ENCODE data around the gene C3orf18. TPM values are rescaled to one million over a fixed set of nuclear protein-coding genes. Genes with fewer than 3 reads are reported as not detected.
A peak's percentile ranks its signal among the peaks of the same experiment; 100 is the strongest.

The C3orf18 gene
- total and polyA plus RNA-seq, 9 of the 15 experiments (the other 6 are each of a cell fraction or from before 2014, with no cell fraction given): 0.01 to 2.3 (median 0.94) TPM

- WGBS (ENCODE audit: insufficient coverage, low coverage, missing lambda C conversion rate): 42% methylated on average over 4 of the region's 5 CpGs
- ChIA-PET POLR2A (interaction anchor here (0.5 to 4.8 kb wide), 5 partner anchors 8 to 707 kb away, joined by 3 to 22 read pairs (median 3); partner anchors contain the start of gene HEMK1), CTCF (ENCODE audit: low intra/inter-chr PET ratio) (no interaction called here)
- DNase-seq (ENCODE audit: extremely low read depth in 1 of 4, low spot score in 3 of 4) (no peak), FAIRE-seq (no peak), ATAC-seq (no peak)
- H3K9me3 ChIP-seq (replicated peaks; ENCODE audit: control insufficient read depth, insufficient read depth, low read depth, low read length): no peaks in the 10 kb centered on the region
- H4K20me1 ChIP-seq (replicated peaks; ENCODE audit: control insufficient read depth, insufficient read depth, low read length): peaks cover 36% of the 10 kb centered on the region
- BruUV-seq (replicated peaks): no TSS peak
- H3K4me3 ChIP-seq: peak overlapping the region; percentile 87
- H3K9me1 ChIP-seq (ENCODE audit: control insufficient read depth, insufficient read depth, low read length): peaks cover 3% of the 10 kb centered on the region
- H3K4me1 ChIP-seq (replicated peaks in 1 of 2; ENCODE audit: control insufficient read depth in 2 of 2, insufficient read depth in 2 of 2, low read length in 2 of 2): peaks cover 52 to 56% of the 10 kb centered on the region in 2 experiments
- in situ Hi-C loops (cut with MboI) (no loop called here), intact Hi-C loops (cut with micrococcal nuclease) (no loop called here)
- H3K27me3 ChIP-seq (ENCODE audit: control insufficient read depth in 2 of 2, insufficient read depth in 2 of 2, low read length in 2 of 2): no peaks in the 10 kb centered on the region
- H3K4me2 ChIP-seq (ENCODE audit: insufficient read depth, low read length): peak overlapping the region; percentile 95
- no peak overlapping the region for H2AFZ ChIP-seq (ENCODE audit: low read depth, low read length)
- peak overlapping the region; percentile 87 to 92 for H3K9ac ChIP-seq (ENCODE audit: insufficient read depth in 1 of 2, low read depth in 2 of 2, low read length in 2 of 2)
- peaks cover 80% of the 10 kb centered on the region for H3K79me2 ChIP-seq (ENCODE audit: control insufficient read depth, insufficient read depth, low read length)
- peak overlapping the region; percentile 85 for H3K27ac ChIP-seq (ENCODE audit: extremely low read depth, low read depth, low read length)
- peaks cover 75% of the 10 kb centered on the region for H3K36me3 ChIP-seq (ENCODE audit: control insufficient read depth, insufficient read depth, low read length)
- TF ChIP-seq, protein P1, sequence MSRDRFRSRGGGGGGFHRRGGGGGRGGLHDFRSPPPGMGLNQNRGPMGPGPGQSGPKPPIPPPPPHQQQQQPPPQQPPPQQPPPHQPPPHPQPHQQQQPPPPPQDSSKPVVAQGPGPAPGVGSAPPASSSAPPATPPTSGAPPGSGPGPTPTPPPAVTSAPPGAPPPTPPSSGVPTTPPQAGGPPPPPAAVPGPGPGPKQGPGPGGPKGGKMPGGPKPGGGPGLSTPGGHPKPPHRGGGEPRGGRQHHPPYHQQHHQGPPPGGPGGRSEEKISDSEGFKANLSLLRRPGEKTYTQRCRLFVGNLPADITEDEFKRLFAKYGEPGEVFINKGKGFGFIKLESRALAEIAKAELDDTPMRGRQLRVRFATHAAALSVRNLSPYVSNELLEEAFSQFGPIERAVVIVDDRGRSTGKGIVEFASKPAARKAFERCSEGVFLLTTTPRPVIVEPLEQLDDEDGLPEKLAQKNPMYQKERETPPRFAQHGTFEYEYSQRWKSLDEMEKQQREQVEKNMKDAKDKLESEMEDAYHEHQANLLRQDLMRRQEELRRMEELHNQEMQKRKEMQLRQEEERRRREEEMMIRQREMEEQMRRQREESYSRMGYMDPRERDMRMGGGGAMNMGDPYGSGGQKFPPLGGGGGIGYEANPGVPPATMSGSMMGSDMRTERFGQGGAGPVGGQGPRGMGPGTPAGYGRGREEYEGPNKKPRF (IDR thresholded peaks at IDR 0.05; ENCODE audit: low read depth, low read length): no peak
- TF ChIP-seq, protein P2, sequence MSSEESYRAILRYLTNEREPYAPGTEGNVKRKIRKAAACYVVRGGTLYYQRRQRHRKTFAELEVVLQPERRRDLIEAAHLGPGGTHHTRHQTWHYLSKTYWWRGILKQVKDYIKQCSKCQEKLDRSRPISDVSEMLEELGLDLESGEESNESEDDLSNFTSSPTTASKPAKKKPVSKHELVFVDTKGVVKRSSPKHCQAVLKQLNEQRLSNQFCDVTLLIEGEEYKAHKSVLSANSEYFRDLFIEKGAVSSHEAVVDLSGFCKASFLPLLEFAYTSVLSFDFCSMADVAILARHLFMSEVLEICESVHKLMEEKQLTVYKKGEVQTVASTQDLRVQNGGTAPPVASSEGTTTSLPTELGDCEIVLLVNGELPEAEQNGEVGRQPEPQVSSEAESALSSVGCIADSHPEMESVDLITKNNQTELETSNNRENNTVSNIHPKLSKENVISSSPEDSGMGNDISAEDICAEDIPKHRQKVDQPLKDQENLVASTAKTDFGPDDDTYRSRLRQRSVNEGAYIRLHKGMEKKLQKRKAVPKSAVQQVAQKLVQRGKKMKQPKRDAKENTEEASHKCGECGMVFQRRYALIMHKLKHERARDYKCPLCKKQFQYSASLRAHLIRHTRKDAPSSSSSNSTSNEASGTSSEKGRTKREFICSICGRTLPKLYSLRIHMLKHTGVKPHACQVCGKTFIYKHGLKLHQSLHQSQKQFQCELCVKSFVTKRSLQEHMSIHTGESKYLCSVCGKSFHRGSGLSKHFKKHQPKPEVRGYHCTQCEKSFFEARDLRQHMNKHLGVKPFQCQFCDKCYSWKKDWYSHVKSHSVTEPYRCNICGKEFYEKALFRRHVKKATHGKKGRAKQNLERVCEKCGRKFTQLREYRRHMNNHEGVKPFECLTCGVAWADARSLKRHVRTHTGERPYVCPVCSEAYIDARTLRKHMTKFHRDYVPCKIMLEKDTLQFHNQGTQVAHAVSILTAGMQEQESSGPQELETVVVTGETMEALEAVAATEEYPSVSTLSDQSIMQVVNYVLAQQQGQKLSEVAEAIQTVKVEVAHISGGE (CRISPR knock-in tag; IDR thresholded peaks at IDR 0.05): no peak
- TF ChIP-seq HNRNPLL (IDR thresholded peaks at IDR 0.05; ENCODE audit: low read depth, low read length, poor library complexity, severe bottlenecking): no peak
- no peak for TF ChIP-seq RBBP5 (IDR thresholded peaks at IDR 0.05; ENCODE audit: borderline replicate concordance, insufficient read depth, low read length, poor library complexity, severe bottlenecking)
- TF ChIP-seq HDAC1 (IDR thresholded peaks at IDR 0.05): peak in 1 of 2 experiments; percentile 54; a peak in 2 of 4 replicates
- TF ChIP-seq MTA3 (IDR thresholded peaks at IDR 0.05; ENCODE audit: borderline replicate concordance): peak; percentile 49; the same call in 1 of the 2 replicates
- TF ChIP-seq POLR2A (conservative IDR thresholded peaks at IDR 0.05): peak; percentile 44; the same call in 1 of the 2 replicates
- TF ChIP-seq PHB2 (IDR thresholded peaks at IDR 0.05; ENCODE audit: low read depth): no peak
- 0 out of 2 replicates have a peak, but pooled peaks have one; percentile 7 for TF ChIP-seq RBFOX2 (IDR thresholded peaks at IDR 0.05; ENCODE audit: low read depth, low read length)
- peak; percentile 64; the same call in 1 of the 2 replicates for TF ChIP-seq ERF (CRISPR knock-in tag; IDR thresholded peaks at IDR 0.05)
- peak; percentile 7; the same call in 1 of the 2 replicates for TF ChIP-seq POLR2AphosphoS2 (IDR thresholded peaks at IDR 0.05; ENCODE audit: low read length)
- TF ChIP-seq CTBP1 (IDR thresholded peaks at IDR 0.05; ENCODE audit: borderline replicate concordance): no peak
- TF ChIP-seq RFX7 (CRISPR knock-in tag; IDR thresholded peaks at IDR 0.05): no peak
- 0 out of 2 replicates have a peak, but pooled peaks have one; percentile 37 for TF ChIP-seq ESRRB (CRISPR knock-in tag; IDR thresholded peaks at IDR 0.05; ENCODE audit: borderline replicate concordance)
- TF ChIP-seq, protein P3, sequence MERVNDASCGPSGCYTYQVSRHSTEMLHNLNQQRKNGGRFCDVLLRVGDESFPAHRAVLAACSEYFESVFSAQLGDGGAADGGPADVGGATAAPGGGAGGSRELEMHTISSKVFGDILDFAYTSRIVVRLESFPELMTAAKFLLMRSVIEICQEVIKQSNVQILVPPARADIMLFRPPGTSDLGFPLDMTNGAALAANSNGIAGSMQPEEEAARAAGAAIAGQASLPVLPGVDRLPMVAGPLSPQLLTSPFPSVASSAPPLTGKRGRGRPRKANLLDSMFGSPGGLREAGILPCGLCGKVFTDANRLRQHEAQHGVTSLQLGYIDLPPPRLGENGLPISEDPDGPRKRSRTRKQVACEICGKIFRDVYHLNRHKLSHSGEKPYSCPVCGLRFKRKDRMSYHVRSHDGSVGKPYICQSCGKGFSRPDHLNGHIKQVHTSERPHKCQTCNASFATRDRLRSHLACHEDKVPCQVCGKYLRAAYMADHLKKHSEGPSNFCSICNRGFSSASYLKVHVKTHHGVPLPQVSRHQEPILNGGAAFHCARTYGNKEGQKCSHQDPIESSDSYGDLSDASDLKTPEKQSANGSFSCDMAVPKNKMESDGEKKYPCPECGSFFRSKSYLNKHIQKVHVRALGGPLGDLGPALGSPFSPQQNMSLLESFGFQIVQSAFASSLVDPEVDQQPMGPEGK (CRISPR knock-in tag; IDR thresholded peaks at IDR 0.05; ENCODE audit: borderline replicate concordance): 0 out of 2 replicates have a peak, but pooled peaks have one; percentile 51
These were observed 38.4 kb upstream of the C3orf18 start for GRCh38 chr3:50605901-50606326.
